ENCODE measurements around the gene ZNF586. TPM values are rescaled to one million over a fixed set of nuclear protein-coding genes. Genes with fewer than 3 reads are reported as not detected.
"Not testable (repeated sequence)": the region's sequence is repeated elsewhere in the genome, so short reads cannot be mapped to it uniquely, and the experiment has no call there.

The ZNF586 gene
- total RNA-seq, 4 donors from 2014 or later, result 11.8 to 16.6 (median 13.0) TPM

GRCh38 chr19:57788114-57788692, 18.7 kb downstream of the ZNF586 start:
- H3K4me1 ChIP-seq, result no peaks in the 10 kb centered on the region
- intact Hi-C loops (cut with DNase I), result no loop called here
- H3K9me3 ChIP-seq, result peaks cover 0 to 52% (median 25%) of the 10 kb centered on the region in 4 donors
- no peak overlapping the region for H3K4me3 ChIP-seq
- peaks cover 15 to 63% (median 39%) of the 10 kb centered on the region in 4 donors for H3K36me3 ChIP-seq
- no peak for DNase-seq (ENCODE audit: extremely low spot score)
- H3K27ac ChIP-seq (replicated peaks in 1 of 4), result no peak overlapping the region
- no peak for TF ChIP-seq POLR2A (IDR thresholded peaks at IDR 0.05; ENCODE audit: low read depth)
- TF ChIP-seq POLR2AphosphoS5 (IDR thresholded peaks at IDR 0.05), result no peak
- TF ChIP-seq, protein P1, sequence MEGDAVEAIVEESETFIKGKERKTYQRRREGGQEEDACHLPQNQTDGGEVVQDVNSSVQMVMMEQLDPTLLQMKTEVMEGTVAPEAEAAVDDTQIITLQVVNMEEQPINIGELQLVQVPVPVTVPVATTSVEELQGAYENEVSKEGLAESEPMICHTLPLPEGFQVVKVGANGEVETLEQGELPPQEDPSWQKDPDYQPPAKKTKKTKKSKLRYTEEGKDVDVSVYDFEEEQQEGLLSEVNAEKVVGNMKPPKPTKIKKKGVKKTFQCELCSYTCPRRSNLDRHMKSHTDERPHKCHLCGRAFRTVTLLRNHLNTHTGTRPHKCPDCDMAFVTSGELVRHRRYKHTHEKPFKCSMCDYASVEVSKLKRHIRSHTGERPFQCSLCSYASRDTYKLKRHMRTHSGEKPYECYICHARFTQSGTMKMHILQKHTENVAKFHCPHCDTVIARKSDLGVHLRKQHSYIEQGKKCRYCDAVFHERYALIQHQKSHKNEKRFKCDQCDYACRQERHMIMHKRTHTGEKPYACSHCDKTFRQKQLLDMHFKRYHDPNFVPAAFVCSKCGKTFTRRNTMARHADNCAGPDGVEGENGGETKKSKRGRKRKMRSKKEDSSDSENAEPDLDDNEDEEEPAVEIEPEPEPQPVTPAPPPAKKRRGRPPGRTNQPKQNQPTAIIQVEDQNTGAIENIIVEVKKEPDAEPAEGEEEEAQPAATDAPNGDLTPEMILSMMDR (IDR thresholded peaks at IDR 0.05), result no peak
- no peak for TF ChIP-seq EP300 (IDR thresholded peaks at IDR 0.05)
- H3K27me3 ChIP-seq, result no peaks in the 10 kb centered on the region

DNA sequence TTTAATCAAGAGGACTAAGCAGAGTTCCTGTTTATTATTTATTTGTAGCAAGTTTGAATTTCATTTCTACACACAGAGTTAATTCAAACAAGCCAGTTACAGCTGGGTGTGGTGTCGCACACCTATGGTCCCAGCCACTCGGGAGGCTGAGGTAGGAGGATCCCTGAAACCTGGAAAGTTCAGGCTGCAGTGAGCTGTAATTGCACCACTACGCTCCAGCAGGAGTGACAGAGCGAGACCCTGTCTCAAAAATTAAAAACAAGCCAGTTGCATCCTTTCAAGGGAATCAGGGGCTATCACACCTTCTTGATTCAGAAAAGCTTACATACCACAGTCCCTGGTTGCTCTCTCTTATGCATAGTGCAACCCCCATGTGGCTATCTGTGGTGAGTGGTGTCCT, 19.8 kb downstream of the ZNF586 start:
- intact Hi-C loops (cut with DNase I), result no loop called here
- Histone ChIP-seq H3K4me3 (no peak overlapping the region), H3K4me1 (no peaks in the 10 kb centered on the region), H3K27me3 (no peaks in the 10 kb centered on the region), H3K36me3 (peaks cover 15 to 63% (median 42%) of the 10 kb centered on the region in 4 donors), H3K27ac (replicated peaks in 1 of 4) (no peak overlapping the region), H3K9me3 (peaks cover 0 to 48% (median 23%) of the 10 kb centered on the region in 4 donors)
- no peak for DNase-seq (ENCODE audit: extremely low spot score)
- 94% methylated on average over 4 of the region's 4 CpGs for WGBS
- TF ChIP-seq EP300 (IDR thresholded peaks at IDR 0.05), result no peak
- TF ChIP-seq, protein P1 (IDR thresholded peaks at IDR 0.05), result no peak
- TF ChIP-seq POLR2A (IDR thresholded peaks at IDR 0.05; ENCODE audit: low read depth), result no peak
- TF ChIP-seq POLR2AphosphoS5 (IDR thresholded peaks at IDR 0.05), result no peak

DNA sequence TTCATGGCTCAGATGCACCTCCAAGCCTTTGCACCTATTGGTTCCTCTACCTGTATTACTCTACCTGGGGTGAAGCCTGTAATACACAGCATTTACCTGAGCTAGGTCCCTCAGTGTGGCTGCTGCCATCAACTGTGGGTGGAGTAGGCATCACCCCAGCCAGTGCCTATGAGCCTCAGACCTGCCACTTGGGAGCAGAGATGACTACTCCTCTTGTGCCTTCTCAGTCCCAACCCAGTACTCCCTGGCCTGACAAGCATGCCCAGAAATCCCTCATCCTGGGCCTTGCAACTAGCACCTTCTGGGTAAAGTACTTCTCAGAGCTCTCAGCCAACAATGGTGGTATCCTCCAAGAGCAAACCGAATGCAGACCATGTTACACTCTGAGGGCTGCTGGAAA, 27.1 kb downstream of the ZNF586 start:
- Histone ChIP-seq H3K4me1 (peaks cover 0 to 33% (median 27%) of the 10 kb centered on the region in 4 donors), H3K36me3 (peaks cover 7 to 47% (median 34%) of the 10 kb centered on the region in 4 donors)
- WGBS, result 100% methylated on average over 1 of the region's 1 CpG
- DNase-seq (ENCODE audit: extremely low spot score); H3K27me3 ChIP-seq; intact Hi-C loops (cut with DNase I); H3K4me3 ChIP-seq; H3K27ac ChIP-seq (replicated peaks in 1 of 4); H3K9me3 ChIP-seq: not testable (repeated sequence)

DNA sequence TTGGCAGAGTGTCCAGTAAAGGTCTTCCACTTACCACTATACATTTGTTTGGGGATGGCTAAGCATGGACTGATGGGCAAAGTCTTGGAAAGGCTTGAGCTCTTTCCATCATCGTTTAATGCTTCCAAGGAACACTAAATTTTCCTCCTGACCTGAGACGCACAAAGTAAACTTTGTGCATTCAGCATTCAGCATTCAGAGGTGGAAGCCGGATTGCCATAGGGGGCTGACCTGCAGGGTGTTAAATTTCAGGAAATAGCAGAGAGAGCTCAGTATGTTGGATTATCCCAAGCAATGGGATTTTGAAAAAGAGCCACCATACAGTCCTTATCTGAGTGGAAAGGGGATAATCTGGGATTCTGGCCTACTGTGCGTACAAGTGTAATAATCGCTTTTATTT, 31.2 kb downstream of the ZNF586 start:
- 82% methylated on average over 5 of the region's 5 CpGs for WGBS
- Histone ChIP-seq H3K27me3 (no peaks in the 10 kb centered on the region), H3K9me3 (no peaks in the 10 kb centered on the region), H3K27ac (replicated peaks in 1 of 4) (no peak overlapping the region), H3K4me1 (peaks cover 13 to 63% (median 56%) of the 10 kb centered on the region in 4 donors), H3K4me3 (no peak overlapping the region), H3K36me3 (peaks cover under 1 to 18% (median 8%) of the 10 kb centered on the region in 4 donors)
- intact Hi-C loops (cut with DNase I), result no loop called here
- TF ChIP-seq, protein P1 (IDR thresholded peaks at IDR 0.05), result no peak
- TF ChIP-seq POLR2AphosphoS5 (IDR thresholded peaks at IDR 0.05), result no peak
- no peak for TF ChIP-seq POLR2A (IDR thresholded peaks at IDR 0.05; ENCODE audit: low read depth)
- TF ChIP-seq EP300 (IDR thresholded peaks at IDR 0.05), result no peak
- no peak for DNase-seq (ENCODE audit: extremely low spot score)

GRCh38 chr19:57802269-57802668, 32.8 kb downstream of the ZNF586 start:
- intact Hi-C loops (cut with DNase I), result no loop called here
- H3K4me1 ChIP-seq, result peaks cover 14 to 63% (median 56%) of the 10 kb centered on the region in 4 donors
- no peak for TF ChIP-seq POLR2AphosphoS5 (IDR thresholded peaks at IDR 0.05)
- TF ChIP-seq EP300 (IDR thresholded peaks at IDR 0.05), result no peak
- no peak for TF ChIP-seq POLR2A (IDR thresholded peaks at IDR 0.05; ENCODE audit: low read depth)
- TF ChIP-seq, protein P1 (IDR thresholded peaks at IDR 0.05), result no peak
- peak overlapping the region in 1 of 4 donors; percentile 10 for H3K27ac ChIP-seq (replicated peaks in 1 of 4)
- peaks cover 0 to 10% (median 5%) of the 10 kb centered on the region in 4 donors for H3K36me3 ChIP-seq
- no peak overlapping the region for H3K4me3 ChIP-seq
- H3K9me3 ChIP-seq, result no peaks in the 10 kb centered on the region
- DNase-seq (ENCODE audit: extremely low spot score), result no peak
- 83% methylated on average over 4 of the region's 4 CpGs for WGBS
- H3K27me3 ChIP-seq, result no peaks in the 10 kb centered on the region

Measured in esophagus muscularis mucosa (tissue), 4 donors.